ENCODE data around the gene LCOR. TPM values are rescaled to one million over a fixed set of nuclear protein-coding genes. Genes with fewer than 3 reads are reported as not detected.

LCOR gene
- total and polyA plus RNA-seq, 2 experiments from 2014 or later, result 26.1 to 48.7 TPM

DNA sequence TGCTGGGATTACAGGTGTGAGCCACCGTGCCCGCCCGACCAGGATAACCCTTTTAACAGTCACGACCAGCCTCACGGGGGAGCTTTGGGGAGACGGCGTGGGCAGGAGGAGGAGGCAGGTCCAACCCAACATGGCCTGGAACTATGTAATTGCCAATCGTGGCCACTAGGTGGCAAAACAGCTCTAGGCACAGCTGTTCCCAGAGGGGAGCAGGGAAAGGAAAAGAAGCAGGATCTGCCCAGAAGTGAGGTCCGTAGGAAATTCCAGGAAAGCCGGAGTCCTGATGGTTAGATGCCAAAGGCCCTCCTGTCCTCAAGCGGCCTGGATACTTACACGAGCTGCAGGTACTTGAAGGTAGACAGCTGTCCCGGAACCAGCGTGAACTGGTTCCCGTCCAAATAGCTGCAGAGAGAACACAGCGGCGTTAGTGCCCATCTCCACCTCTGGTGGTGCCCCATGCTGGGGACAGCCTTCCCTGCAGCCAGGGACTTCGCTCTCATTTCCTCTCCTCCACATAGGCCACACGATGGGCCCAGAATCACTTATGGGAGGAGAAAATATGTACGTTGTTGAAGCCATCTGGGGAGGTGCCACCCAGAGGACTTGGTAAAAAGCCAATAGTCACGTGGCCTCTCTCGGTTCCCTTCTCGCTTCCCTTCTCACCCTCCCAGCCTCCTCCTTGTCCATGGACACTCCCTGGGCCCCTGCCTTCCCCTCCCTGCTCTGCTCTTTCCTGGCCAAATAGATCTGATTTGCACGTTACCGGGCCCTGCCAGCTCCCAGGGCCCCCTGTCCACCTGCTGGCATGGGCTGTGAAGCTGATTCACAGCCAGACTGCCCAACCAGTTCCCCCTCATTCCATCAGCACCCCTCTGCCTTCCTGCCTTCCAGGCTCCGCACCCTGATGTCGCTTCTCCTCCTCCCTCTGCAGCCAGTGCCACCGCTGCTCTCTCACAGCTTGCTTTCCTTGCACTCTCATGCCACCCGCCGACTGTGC is 205.6 kb downstream of the LCOR start:
- Histone ChIP-seq H3K4me1 (ENCODE audit: insufficient read depth) (peaks cover 4% of the 10 kb centered on the region), H4K20me1 (ENCODE audit: insufficient read depth, poor library complexity, severe bottlenecking) (no peaks in the 10 kb centered on the region), H3K27me3 (no peaks in the 10 kb centered on the region), H3K79me2 (no peaks in the 10 kb centered on the region), H2AFZ (no peak overlapping the region), H3K36me3 (replicated peaks; ENCODE audit: insufficient read depth, low read depth) (no peaks in the 10 kb centered on the region), H3K9me2 (replicated peaks; ENCODE audit: insufficient read depth) (no peaks in the 10 kb centered on the region), H3K4me3 (no peak overlapping the region), H3K27ac (no peak overlapping the region), H3K4me2 (peak overlapping the region; percentile 67), H3K9me3 (ENCODE audit: low read depth) (no peaks in the 10 kb centered on the region)
- 44% methylated on average over 29 of the region's 30 CpGs for WGBS (ENCODE audit: low lambda C conversion rate, missing lambda C conversion rate)
- TF ChIP-seq, protein P1, sequence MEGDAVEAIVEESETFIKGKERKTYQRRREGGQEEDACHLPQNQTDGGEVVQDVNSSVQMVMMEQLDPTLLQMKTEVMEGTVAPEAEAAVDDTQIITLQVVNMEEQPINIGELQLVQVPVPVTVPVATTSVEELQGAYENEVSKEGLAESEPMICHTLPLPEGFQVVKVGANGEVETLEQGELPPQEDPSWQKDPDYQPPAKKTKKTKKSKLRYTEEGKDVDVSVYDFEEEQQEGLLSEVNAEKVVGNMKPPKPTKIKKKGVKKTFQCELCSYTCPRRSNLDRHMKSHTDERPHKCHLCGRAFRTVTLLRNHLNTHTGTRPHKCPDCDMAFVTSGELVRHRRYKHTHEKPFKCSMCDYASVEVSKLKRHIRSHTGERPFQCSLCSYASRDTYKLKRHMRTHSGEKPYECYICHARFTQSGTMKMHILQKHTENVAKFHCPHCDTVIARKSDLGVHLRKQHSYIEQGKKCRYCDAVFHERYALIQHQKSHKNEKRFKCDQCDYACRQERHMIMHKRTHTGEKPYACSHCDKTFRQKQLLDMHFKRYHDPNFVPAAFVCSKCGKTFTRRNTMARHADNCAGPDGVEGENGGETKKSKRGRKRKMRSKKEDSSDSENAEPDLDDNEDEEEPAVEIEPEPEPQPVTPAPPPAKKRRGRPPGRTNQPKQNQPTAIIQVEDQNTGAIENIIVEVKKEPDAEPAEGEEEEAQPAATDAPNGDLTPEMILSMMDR (IDR thresholded peaks at IDR 0.05; ENCODE audit: poor library complexity), result peak; percentile 80
- TF ChIP-seq EZH2 (IDR thresholded peaks at IDR 0.05; ENCODE audit: borderline replicate concordance), result no peak
- DNase-seq (ENCODE audit: low spot score), result peak; percentile 84

DNA sequence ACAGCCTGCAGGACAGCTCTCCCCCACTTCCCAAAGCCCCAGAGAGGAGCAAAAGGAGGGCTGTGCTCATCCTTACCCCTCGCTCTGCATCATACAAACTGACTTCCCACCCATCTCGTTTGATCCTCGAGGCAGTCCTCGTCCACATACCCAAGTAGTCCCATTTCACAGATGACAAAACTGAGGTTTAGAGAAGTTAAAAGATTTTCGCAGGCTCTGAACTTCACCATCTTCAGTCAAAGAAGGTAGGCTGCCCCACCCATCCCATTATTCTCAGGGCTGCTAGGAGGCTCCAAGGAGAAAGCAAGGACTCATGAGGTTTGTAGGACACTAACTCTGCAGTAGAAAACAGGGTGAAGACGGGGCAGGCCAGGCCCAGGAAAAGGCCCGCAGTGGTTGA is 206.6 kb downstream of the LCOR start:
- Histone ChIP-seq H2AFZ (no peak overlapping the region), H3K9me3 (ENCODE audit: low read depth) (no peaks in the 10 kb centered on the region), H3K27me3 (no peaks in the 10 kb centered on the region), H3K9me2 (replicated peaks; ENCODE audit: insufficient read depth) (no peaks in the 10 kb centered on the region), H3K79me2 (no peaks in the 10 kb centered on the region), H3K27ac (no peak overlapping the region), H3K4me1 (ENCODE audit: insufficient read depth) (peaks cover 4% of the 10 kb centered on the region), H3K4me3 (no peak overlapping the region), H3K36me3 (replicated peaks; ENCODE audit: insufficient read depth, low read depth) (no peaks in the 10 kb centered on the region), H4K20me1 (ENCODE audit: insufficient read depth, poor library complexity, severe bottlenecking) (no peaks in the 10 kb centered on the region), H3K4me2 (no peak overlapping the region)
- WGBS (ENCODE audit: low lambda C conversion rate, missing lambda C conversion rate), result 90% methylated on average over 7 of the region's 7 CpGs
- no peak for DNase-seq (ENCODE audit: low spot score)
- TF ChIP-seq EZH2 (IDR thresholded peaks at IDR 0.05; ENCODE audit: borderline replicate concordance), result no peak
- no peak for TF ChIP-seq EZH2phosphoT487 (IDR thresholded peaks at IDR 0.05; ENCODE audit: low read depth, severe bottlenecking, unreplicated experiment)
- TF ChIP-seq, protein P1 (IDR thresholded peaks at IDR 0.05; ENCODE audit: poor library complexity), result no peak

DNA sequence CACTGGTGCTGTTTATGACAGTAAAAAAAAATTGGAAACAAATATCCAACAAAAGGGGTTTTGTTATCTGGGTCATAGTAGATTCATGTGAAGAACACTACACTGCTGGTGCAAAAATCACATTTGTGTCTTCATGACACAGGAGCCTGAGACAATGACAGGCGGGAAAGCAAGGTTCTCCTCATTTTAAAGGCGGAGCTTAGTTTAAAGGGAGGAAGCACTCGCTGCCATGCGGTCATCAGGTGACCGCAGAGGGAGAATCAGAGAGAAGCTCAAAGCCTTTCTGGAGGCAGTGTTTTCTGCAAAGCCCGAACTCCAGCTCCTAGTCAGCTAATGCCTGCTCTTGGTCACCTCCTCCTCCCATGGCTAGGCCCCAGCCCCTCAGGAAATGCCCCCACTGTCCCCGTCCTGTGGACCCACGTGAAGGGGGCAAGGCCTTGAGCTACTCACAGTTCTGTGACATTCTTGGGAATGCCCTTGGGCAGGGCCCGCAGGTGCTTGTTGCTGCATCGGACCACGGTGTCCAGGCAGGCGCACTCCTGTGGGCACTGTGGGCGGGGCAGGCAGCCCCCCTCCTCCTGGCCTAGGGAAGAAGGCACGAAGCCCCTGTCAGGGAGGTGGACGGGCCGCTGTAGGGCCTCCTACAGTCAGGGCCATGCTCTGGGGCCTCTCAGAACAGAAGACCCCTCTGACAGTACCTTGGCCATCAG is 207.6 kb downstream of the LCOR start:
- Histone ChIP-seq H3K9me3 (ENCODE audit: low read depth) (no peaks in the 10 kb centered on the region), H4K20me1 (ENCODE audit: insufficient read depth, poor library complexity, severe bottlenecking) (no peaks in the 10 kb centered on the region), H3K27me3 (no peaks in the 10 kb centered on the region), H3K4me3 (no peak overlapping the region), H2AFZ (no peak overlapping the region), H3K27ac (no peak overlapping the region), H3K79me2 (no peaks in the 10 kb centered on the region), H3K4me1 (ENCODE audit: insufficient read depth) (peaks cover 4% of the 10 kb centered on the region), H3K4me2 (no peak overlapping the region), H3K9me2 (replicated peaks; ENCODE audit: insufficient read depth) (no peaks in the 10 kb centered on the region), H3K36me3 (replicated peaks; ENCODE audit: insufficient read depth, low read depth) (no peaks in the 10 kb centered on the region)
- WGBS (ENCODE audit: low lambda C conversion rate, missing lambda C conversion rate), result 88% methylated on average over 15 of the region's 16 CpGs
- no peak for DNase-seq (ENCODE audit: low spot score)
- TF ChIP-seq EZH2 (IDR thresholded peaks at IDR 0.05; ENCODE audit: borderline replicate concordance) (no peak), EZH2phosphoT487 (IDR thresholded peaks at IDR 0.05; ENCODE audit: low read depth, severe bottlenecking, unreplicated experiment) (no peak)
- TF ChIP-seq, protein P1 (IDR thresholded peaks at IDR 0.05; ENCODE audit: poor library complexity), result no peak
